NCI-H446 (cell line): Measurements from ENCODE around the gene MFN2.
A peak's percentile ranks its signal among the peaks of the same experiment; 100 is the strongest.
"Not testable (repeated sequence)": the region's sequence is repeated elsewhere in the genome, so short reads cannot be mapped to it uniquely, and the experiment has no call there.

Experiments used
- DNase-seq, 2 experiments: peaks; one replicate each; lab custom pipeline; 2025; lab: John Stamatoyannopoulos, UW

MFN2 gene

GRCh38 chr1:12022036-12022435 lies 41.8 kb downstream of the MFN2 start:
- DNase-seq = no peak

GRCh38 chr1:12026586-12026985 lies 46.3 kb downstream of the MFN2 start:
- no peak for DNase-seq

- no peak for DNase-seq
Observed at GRCh38 chr1:12028248-12028647, 48.0 kb downstream of the MFN2 start.

GRCh38 chr1:12028957-12029511 lies 48.8 kb downstream of the MFN2 start:
- no peak for DNase-seq

- DNase-seq = no peak
Observed at GRCh38 chr1:12029720-12030339, 49.6 kb downstream of the MFN2 start.

GRCh38 chr1:12031039-12031980 lies 51.1 kb downstream of the MFN2 start:
- DNase-seq = peak in 1 of 2 experiments; percentile 35

GRCh38 chr1:12032161-12032621 lies 51.9 kb downstream of the MFN2 start:
- no peak for DNase-seq

- not testable (repeated sequence) for DNase-seq
Observed at GRCh38 chr1:12033441-12033840, 53.2 kb downstream of the MFN2 start.

- no peak for DNase-seq
Observed at GRCh38 chr1:12034381-12034801, 54.1 kb downstream of the MFN2 start.

- no peak for DNase-seq
Observed at GRCh38 chr1:12035312-12035711, 55.1 kb downstream of the MFN2 start.

GRCh38 chr1:12037486-12038355 lies 57.5 kb downstream of the MFN2 start:
- no peak for DNase-seq

GRCh38 chr1:12038356-12039163 lies 58.3 kb downstream of the MFN2 start:
- no peak for DNase-seq

- DNase-seq = no peak
Observed at GRCh38 chr1:12039164-12039525, 58.9 kb downstream of the MFN2 start.

- not testable (repeated sequence) for DNase-seq
Observed at GRCh38 chr1:12039824-12040456, 59.7 kb downstream of the MFN2 start.

GRCh38 chr1:12040457-12041051 lies 60.3 kb downstream of the MFN2 start:
- DNase-seq = peak; percentile 31 to 86

GRCh38 chr1:12044187-12044877 lies 64.1 kb downstream of the MFN2 start:
- DNase-seq = not testable (repeated sequence)

- DNase-seq = no peak
Observed at GRCh38 chr1:12046749-12047119, 66.5 kb downstream of the MFN2 start.

- DNase-seq = no peak
Observed at GRCh38 chr1:12047120-12047876, 67.1 kb downstream of the MFN2 start.

- DNase-seq = no peak
Observed at GRCh38 chr1:12048372-12048771, 68.1 kb downstream of the MFN2 start.
